Fibroblast of peridontal ligament (primary cell): ENCODE results near the gene PNCK.
"Not testable (repeated sequence)": the region's sequence is repeated elsewhere in the genome, so short reads cannot be mapped to it uniquely, and the experiment has no call there.

Experiments
- DNase-seq: peaks from one replicate; pipeline ENCODE4 v3.0.0-alpha.2; 2010; ENCODE audit errors: extremely low read depth

The PNCK gene

GRCh38 chrX:153673428-153674218 is at the start of gene PNCK:
Gene PNCK (minus strand): TSS chrX:153673813. CDS start chrX:153673076, 737 bp downstream.
- no peak for DNase-seq

GRCh38 chrX:153722704-153723350 is 49.2 kb upstream of the PNCK start:
- DNase-seq = peak; percentile 12

GRCh38 chrX:153719701-153720100 is 46.1 kb upstream of the PNCK start:
- DNase-seq = no peak

GRCh38 chrX:153719238-153719637 is 45.6 kb upstream of the PNCK start:
- DNase-seq = no peak

- DNase-seq = no peak
Measured at GRCh38 chrX:153717445-153717844, 43.8 kb upstream of the PNCK start.

- no peak for DNase-seq
Measured at GRCh38 chrX:153714256-153714655, 40.6 kb upstream of the PNCK start.

- no peak for DNase-seq
Measured at GRCh38 chrX:153709726-153710674, 36.4 kb upstream of the PNCK start.

- DNase-seq = peak; percentile 48
Measured at GRCh38 chrX:153708415-153708814, 34.8 kb upstream of the PNCK start.

- no peak for DNase-seq
Measured at GRCh38 chrX:153707406-153707805, 33.8 kb upstream of the PNCK start.

- DNase-seq = no peak
Measured at GRCh38 chrX:153706799-153707198, 33.2 kb upstream of the PNCK start.

GRCh38 chrX:153705403-153706060 is 31.9 kb upstream of the PNCK start:
- DNase-seq = not testable (repeated sequence)

- not testable (repeated sequence) for DNase-seq
Measured at GRCh38 chrX:153704631-153705402, 31.2 kb upstream of the PNCK start.

GRCh38 chrX:153704021-153704526 is 30.5 kb upstream of the PNCK start:
- DNase-seq = no peak

GRCh38 chrX:153703036-153703370 is 29.4 kb upstream of the PNCK start:
- DNase-seq = no peak

GRCh38 chrX:153702336-153703035 is 28.9 kb upstream of the PNCK start:
- DNase-seq = no peak

GRCh38 chrX:153701706-153702105 is 28.1 kb upstream of the PNCK start:
- no peak for DNase-seq

GRCh38 chrX:153700967-153701366 is 27.4 kb upstream of the PNCK start:
- DNase-seq = no peak

GRCh38 chrX:153700376-153700945 is 26.8 kb upstream of the PNCK start:
- no peak for DNase-seq

GRCh38 chrX:153699784-153700371 is 26.3 kb upstream of the PNCK start:
- not testable (repeated sequence) for DNase-seq
